Stimulated activated CD8-positive, alpha-beta memory T cell treated with anti-CD3 and anti-CD28 coated beads, Interleukin-2, amount 100 ng/mL, for 1 hour (primary cell): ENCODE results near the gene MARCHF9.

Experiments used
- DNase-seq, 2 donors: peaks; one replicate each; pipeline ENCODE4 v3.0.0-alpha.2; 2020; ENCODE audit warnings: low read depth in 2 of 2

Gene MARCHF9

DNA sequence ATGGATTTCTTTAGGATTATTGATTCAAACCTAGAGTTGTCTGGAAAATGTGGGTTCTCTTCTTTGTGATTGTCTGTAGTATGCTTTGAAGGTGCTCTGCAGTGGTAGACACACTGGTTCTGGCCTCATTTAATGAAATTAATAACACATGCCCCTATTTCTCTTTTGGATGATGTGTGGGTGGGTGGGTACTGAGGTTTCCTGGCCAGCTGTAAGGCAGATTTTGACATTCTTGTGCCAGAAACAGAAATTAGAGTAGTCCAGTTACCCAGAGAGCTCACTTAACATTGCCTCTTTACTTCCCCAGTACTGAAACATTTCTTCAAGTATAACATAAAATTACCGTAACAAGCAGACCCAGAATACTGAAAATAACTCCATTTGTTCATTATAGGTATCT is 42.1 kb downstream of the MARCHF9 start:
- no peak for DNase-seq

DNA sequence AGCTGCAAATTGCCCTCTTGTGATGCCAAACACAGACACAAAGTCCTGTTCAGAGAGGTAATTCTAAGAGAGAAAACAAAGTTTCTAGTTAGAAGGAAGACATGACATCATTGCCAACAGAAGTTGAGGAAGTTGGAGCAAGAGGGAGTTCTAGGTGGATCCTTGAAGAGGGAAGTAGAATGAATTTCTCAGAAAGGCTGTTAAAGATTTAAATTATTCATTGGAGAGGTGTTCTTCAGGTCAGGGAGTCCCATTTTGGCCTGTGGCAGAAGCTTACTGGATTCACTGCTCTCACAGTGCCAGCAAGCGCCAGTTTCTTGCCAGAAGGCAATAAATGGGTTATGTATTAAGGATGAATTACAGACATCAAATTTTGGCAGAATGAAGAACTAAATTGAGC is 43.0 kb downstream of the MARCHF9 start:
- no peak for DNase-seq

DNA sequence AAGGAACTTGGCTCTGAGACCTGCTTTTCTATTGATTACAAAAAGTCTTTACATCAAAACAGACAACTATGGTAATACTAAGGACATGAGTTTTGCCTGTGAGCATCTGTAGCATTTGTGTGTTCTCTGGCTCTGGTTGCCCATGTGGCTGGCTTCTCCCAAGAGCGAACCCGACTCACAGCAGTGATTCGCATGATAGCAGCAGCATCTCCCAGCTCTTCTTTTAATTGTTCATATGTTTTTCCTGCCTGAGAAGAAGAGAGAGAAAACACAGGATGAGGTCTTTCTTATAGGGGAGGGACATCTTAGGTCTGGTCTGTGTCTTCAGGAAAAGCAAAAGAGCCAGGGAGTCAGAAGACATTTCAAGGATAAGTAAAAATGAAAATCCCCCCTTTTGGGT is 46.1 kb downstream of the MARCHF9 start:
- DNase-seq = no peak

DNA sequence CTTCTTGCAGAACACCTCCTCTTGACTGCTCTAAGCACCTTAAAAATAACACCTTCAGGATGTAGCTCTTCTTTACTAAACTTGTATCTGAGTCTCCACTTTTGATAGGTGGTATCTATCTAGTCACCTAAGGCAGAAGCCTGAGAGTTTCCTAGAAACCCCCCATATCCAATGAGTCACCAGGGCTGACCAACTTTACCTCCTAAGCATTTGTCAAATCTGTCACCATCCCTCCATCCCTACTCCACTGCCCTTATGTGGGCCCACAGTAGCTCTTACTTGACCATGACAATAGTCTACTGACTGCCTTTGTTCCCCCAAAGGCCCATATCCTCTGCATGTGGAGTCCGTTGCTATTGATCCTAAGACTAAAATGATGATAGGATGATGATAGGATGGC is 47.7 kb downstream of the MARCHF9 start:
- no peak for DNase-seq

DNA sequence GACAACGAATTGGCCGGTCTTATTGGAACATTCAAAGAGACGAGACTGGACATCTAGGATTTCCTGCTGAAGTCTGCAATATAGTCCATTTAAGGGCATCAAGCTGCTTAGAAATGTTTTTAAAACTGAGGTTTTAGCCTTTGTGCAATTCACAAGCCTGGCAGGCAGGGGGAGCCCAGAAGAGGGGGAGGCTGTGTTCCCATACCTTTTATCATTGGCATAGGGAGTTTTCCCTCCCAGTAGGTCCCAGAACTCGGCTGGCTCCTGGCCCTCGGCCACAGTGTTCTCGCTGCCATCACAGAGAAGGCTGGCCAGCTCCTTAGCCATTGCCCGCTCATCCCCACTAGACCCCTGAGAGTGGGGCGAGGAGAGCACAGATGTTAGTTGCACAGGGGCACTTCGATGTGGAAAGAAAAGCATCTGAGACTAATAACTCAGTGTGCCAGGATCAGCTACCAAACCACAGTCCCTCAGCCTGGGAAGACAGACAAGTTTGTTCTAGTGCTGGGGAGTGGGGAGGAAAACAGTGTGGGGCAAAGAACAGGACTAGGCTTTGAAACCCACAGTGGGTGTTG is 48.5 kb downstream of the MARCHF9 start:
- DNase-seq = no peak

DNA sequence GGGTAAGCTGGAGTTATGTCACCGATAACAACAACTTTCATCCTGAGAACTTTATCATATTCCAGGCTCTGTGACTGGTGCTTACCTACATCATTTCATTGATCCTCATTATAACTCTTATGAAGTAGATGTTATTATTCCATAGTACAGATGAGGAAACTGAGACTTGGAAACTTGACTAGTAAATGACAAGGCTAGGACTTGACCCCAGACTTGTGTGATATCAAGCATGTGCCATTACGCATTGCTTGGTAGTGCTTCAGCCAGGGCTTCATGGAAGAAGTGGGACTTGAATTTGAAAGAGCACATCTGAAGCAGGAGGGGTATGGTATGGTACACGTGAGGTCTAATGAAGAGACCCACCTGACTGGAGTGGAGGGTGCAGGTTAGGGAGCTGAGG is 51.8 kb downstream of the MARCHF9 start:
- no peak for DNase-seq

DNA sequence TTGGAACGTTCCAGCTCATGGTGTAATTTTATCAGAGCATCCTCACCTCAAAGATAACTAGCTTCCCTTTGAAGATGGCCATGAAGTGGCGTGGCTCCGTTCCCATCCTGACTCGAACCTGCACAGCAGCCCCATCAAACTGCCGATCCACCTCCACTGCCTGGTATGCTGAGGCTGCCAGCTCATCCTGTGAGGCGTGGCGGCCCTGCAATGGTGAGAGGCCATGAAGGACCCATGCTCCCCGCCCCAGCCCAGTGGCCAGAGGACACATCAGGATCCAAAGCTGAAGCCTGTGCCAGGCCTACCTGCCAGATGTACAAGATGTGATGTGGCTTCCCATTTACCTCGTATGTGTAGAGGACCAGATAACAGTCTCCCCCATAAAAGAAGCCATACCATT is 52.4 kb downstream of the MARCHF9 start:
- DNase-seq = no peak

DNA sequence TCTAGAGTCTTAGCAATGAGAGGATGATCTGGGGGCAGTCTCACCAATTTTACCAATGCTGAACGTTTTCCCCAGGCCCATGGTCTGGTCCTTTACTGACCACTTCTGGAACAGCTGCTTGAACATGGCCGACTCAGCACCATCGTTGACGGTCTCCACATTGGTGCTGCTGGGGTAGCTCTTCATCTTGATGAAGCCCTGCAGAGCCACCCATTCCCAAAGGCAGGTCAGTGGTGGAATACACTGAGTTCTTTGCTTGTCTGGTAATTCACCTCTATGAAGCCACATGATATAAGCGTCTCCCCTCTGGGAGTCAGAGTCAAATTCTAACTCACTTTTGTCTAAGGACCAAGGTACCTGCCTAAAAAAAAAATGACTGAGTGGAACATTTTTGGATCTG is 53.4 kb downstream of the MARCHF9 start:
- no peak for DNase-seq

DNA sequence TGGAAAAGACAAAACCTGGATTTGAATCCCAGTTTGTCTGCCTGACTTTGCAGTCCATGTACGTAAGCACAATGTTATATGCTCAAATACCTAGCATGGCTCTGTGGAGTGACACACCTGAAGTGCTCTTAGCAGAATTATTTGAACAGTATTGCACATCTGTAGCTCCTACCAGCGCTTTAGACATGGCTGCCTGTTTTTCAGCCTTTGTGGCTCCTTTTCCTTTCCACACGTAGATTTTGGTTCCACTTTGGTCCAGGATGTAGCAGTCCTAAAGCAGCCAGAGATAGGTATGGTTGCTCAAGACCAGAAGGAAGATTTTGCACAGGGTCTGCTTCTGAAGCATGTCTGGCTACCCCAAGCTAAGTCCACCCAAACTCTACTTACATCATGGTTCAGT is 54.5 kb downstream of the MARCHF9 start:
- no peak for DNase-seq
